HepG2 (cell line): ENCODE measurements around the gene SCUBE1. TPM values are rescaled to one million over a fixed set of nuclear protein-coding genes. Genes with fewer than 3 reads are reported as not detected.
A peak's percentile ranks its signal among the peaks of the same experiment; 100 is the strongest.

Experiments
- CHCHD3 ChIP-seq: sonication (generic); formaldehyde crosslinking; IDR thresholded peaks from 2 replicates; pipeline ENCODE4 v1.8.0; 2022; ENCODE audit warnings: mild to moderate bottlenecking, missing genetic modification reagents, moderate library complexity
- DNMT1 ChIP-seq: sonication (generic); formaldehyde crosslinking; IDR thresholded peaks from 2 replicates; pipeline ENCODE4 v1.5.1; 2020; ENCODE audit warnings: mild to moderate bottlenecking, missing genetic modification reagents
- FOXJ3 ChIP-seq: sonication (generic); formaldehyde crosslinking; IDR thresholded peaks from 2 replicates; pipeline ENCODE4 v1.4.0; 2020; ENCODE audit warnings: missing genetic modification reagents, mild to moderate bottlenecking, borderline replicate concordance
- FOXK1 ChIP-seq: sonication (generic); formaldehyde crosslinking; IDR thresholded peaks from 2 replicates; pipeline ENCODE4 v1.4.0; 2020; ENCODE audit warnings: low read depth, missing genetic modification reagents, borderline replicate concordance
- GATAD2A ChIP-seq: IDR thresholded peaks from 2 replicates; pipeline ENCODE4 v1.6.1; 2016
- ISL2 ChIP-seq: sonication (generic); formaldehyde crosslinking; IDR thresholded peaks from 2 replicates; pipeline ENCODE4 v1.5.0; 2020; ENCODE audit warnings: missing genetic modification reagents
- KAT8 ChIP-seq: IDR thresholded peaks from 2 replicates; pipeline ENCODE4 v1.6.1; 2016; ENCODE audit warnings: missing genetic modification reagents, missing compliant biosample characterization
- KDM4B ChIP-seq: sonication (generic); formaldehyde crosslinking; IDR thresholded peaks from 2 replicates; pipeline ENCODE4 v1.4.0; 2020; ENCODE audit warnings: missing genetic modification reagents
- KLF6 ChIP-seq: IDR thresholded peaks from 2 replicates; pipeline ENCODE4 v1.8.0; 2016; ENCODE audit warnings: missing biosample characterization, missing genetic modification reagents
- KLF9 ChIP-seq: IDR thresholded peaks from 2 replicates; pipeline ENCODE4 v1.6.1; 2016; ENCODE audit warnings: low read depth
- MYC ChIP-seq: sonication (generic); formaldehyde crosslinking; IDR thresholded peaks from 2 replicates; pipeline ENCODE4 v1.9.0; 2021; ENCODE audit warnings: missing genetic modification reagents, borderline replicate concordance
- NR3C1 ChIP-seq: sonication (generic); formaldehyde crosslinking; IDR thresholded peaks from 2 replicates; pipeline ENCODE4 v1.4.0; 2020; ENCODE audit warnings: missing genetic modification reagents
- RERE ChIP-seq: IDR thresholded peaks from 2 replicates; pipeline ENCODE4 v1.6.1; 2016; ENCODE audit warnings: low read depth, missing genetic modification reagents, missing compliant biosample characterization
- RNF2 ChIP-seq: fragments of 450-650 bp; conservative IDR thresholded peaks from 2 replicates; pipeline ENCODE4 v1.6.1; 2016; ENCODE audit warnings: low read depth
- SP2 ChIP-seq: sonication (generic); formaldehyde crosslinking; IDR thresholded peaks from 2 replicates; pipeline ENCODE4 v1.5.1; 2020; ENCODE audit warnings: mild to moderate bottlenecking, missing genetic modification reagents
- TEAD3 ChIP-seq: optimal IDR thresholded peaks from 2 replicates; pipeline ENCODE3; 2016; ENCODE audit warnings: borderline replicate concordance
- THAP11 ChIP-seq: IDR thresholded peaks from 2 replicates; pipeline ENCODE4 v1.6.1; 2016; ENCODE audit warnings: missing biosample characterization, missing genetic modification reagents
- ZNF232 ChIP-seq: sonication (generic); formaldehyde crosslinking; IDR thresholded peaks from 2 replicates; pipeline ENCODE4 v1.4.0; 2020; ENCODE audit warnings: missing genetic modification reagents, borderline replicate concordance
- ZNF264 ChIP-seq: sonication (generic); formaldehyde crosslinking; IDR thresholded peaks from 2 replicates; pipeline ENCODE4 v1.4.0; 2020; ENCODE audit warnings: missing genetic modification reagents
- ZNF451 ChIP-seq: sonication (generic); formaldehyde crosslinking; IDR thresholded peaks from 2 replicates; pipeline ENCODE4 v1.5.0; 2020; ENCODE audit warnings: mild to moderate bottlenecking, missing genetic modification reagents
- ZNF557 ChIP-seq: sonication (generic); formaldehyde crosslinking; IDR thresholded peaks from 2 replicates; pipeline ENCODE4 v1.4.0; 2020; ENCODE audit warnings: missing genetic modification reagents
- ZNF563 ChIP-seq: sonication (generic); formaldehyde crosslinking; IDR thresholded peaks from 2 replicates; pipeline ENCODE4 v1.8.0; 2022; ENCODE audit warnings: mild to moderate bottlenecking, moderate library complexity, missing genetic modification reagents
- ZNF746 ChIP-seq: sonication (generic); formaldehyde crosslinking; IDR thresholded peaks from 2 replicates; pipeline ENCODE4 v1.8.0; 2022; ENCODE audit warnings: mild to moderate bottlenecking, missing genetic modification reagents
- ZSCAN31 ChIP-seq: sonication (generic); formaldehyde crosslinking; IDR thresholded peaks from 2 replicates; pipeline ENCODE4 v1.5.0; 2020; ENCODE audit warnings: low read depth, mild to moderate bottlenecking, missing genetic modification reagents
- polyA plus RNA-seq, 8 experiments: library from polyadenylated mRNA; depleted of rRNA in 3 of 8; stranded (reverse) in 7 of 8; unstranded in 1 of 8; fragments of >200 nt; fragmentation: Illumina TruSeq in 4 of 8; extraction: Trizol in 4 of 8; gene quantifications; 2 replicates each; pipeline versions ENCODE4 v1.2.1 to v1.2.3, GENCODE V29; 2011 to 2016; ENCODE audit warnings: low read depth in 4 of 8, missing spikeins in 1 of 8, mixed read lengths in 1 of 8; ENCODE audit not compliant: insufficient read depth in 1 of 8
- total RNA-seq, 5 experiments: library from RNA; depleted of rRNA; stranded (reverse); fragments of >200 nt; fragmentation: Illumina TruSeq; extraction: Trizol; gene quantifications; 2 replicates each; pipeline ENCODE4 v1.2.3, GENCODE V29; 2016; ENCODE audit warnings: low read depth in 1 of 5

SCUBE1 gene
- total and polyA plus RNA-seq, 2 of the 13 experiments (the other 11 are each of a cell fraction or from before 2014, with no cell fraction given), result under 0.01 to 0.05 TPM

- 0 out of 2 replicates have a peak, but pooled peaks have one; percentile 51 for TF ChIP-seq GATAD2A (CRISPR knock-in tag)
- TF ChIP-seq KAT8, result peak; percentile 65
- TF ChIP-seq FOXK1 (CRISPR knock-in tag), result peak; percentile 51; the same call in 1 of the 2 replicates
- TF ChIP-seq KLF9 (CRISPR knock-in tag), result no peak
- TF ChIP-seq KDM4B (CRISPR knock-in tag), result peak; percentile 61; the same call in 1 of the 2 replicates
- peak; percentile 22; the same call in 1 of the 2 replicates for TF ChIP-seq CHCHD3
- TF ChIP-seq ZNF264 (CRISPR knock-in tag), result no peak
- peak; percentile 83; the same call in 1 of the 2 replicates for TF ChIP-seq MYC (CRISPR knock-in tag)
- peak; percentile 26; the same call in 1 of the 2 replicates for TF ChIP-seq FOXJ3 (CRISPR knock-in tag)
- TF ChIP-seq DNMT1 (CRISPR knock-in tag), result no peak
- TF ChIP-seq RERE (CRISPR knock-in tag), result no peak
- 0 out of 2 replicates have a peak, but pooled peaks have one; percentile 35 for TF ChIP-seq ZNF232
- no peak for TF ChIP-seq ISL2 (CRISPR knock-in tag)
- TF ChIP-seq NR3C1 (CRISPR knock-in tag), result no peak
- TF ChIP-seq TEAD3 (CRISPR knock-in tag), result peak; percentile 97
- TF ChIP-seq RNF2, result peak; percentile 59; the same call in 1 of the 2 replicates
- peak; percentile 69; the same call in 1 of the 2 replicates for TF ChIP-seq ZNF557 (CRISPR knock-in tag)
- peak; percentile 42; the same call in 1 of the 2 replicates for TF ChIP-seq ZNF746 (CRISPR knock-in tag)
- TF ChIP-seq KLF6 (CRISPR knock-in tag), result peak; percentile 81; the same call in 1 of the 2 replicates
- TF ChIP-seq ZNF451 (CRISPR knock-in tag), result 0 out of 2 replicates have a peak, but pooled peaks have one; percentile 2
- peak; percentile 55; the same call in 1 of the 2 replicates for TF ChIP-seq ZNF563 (CRISPR knock-in tag)
- no peak for TF ChIP-seq SP2 (CRISPR knock-in tag)
- peak; percentile 60; the same call in 1 of the 2 replicates for TF ChIP-seq ZSCAN31 (CRISPR knock-in tag)
- no peak for TF ChIP-seq THAP11 (CRISPR knock-in tag)
Measured at GRCh38 chr22:43241138-43241597, 102.0 kb downstream of the SCUBE1 start (continued).
